HuH-7 (cell line): ENCODE data around the gene PLA2G4F.
A peak's percentile ranks its signal among the peaks of the same experiment; 100 is the strongest.

Experiments
- DNase-seq: peaks from one replicate; pipeline ENCODE4 v3.0.0; 2011; ENCODE audit warnings: low spot score

The PLA2G4F gene

GRCh38 chr15:42147431-42147735 is 9.1 kb downstream of the PLA2G4F start:
- DNase-seq = no peak

- DNase-seq = no peak
These were observed 9.6 kb downstream of the PLA2G4F start for GRCh38 chr15:42146551-42147430.

GRCh38 chr15:42145546-42146455 is 10.6 kb downstream of the PLA2G4F start:
- DNase-seq = no peak

- no peak for DNase-seq
These were observed 11.5 kb downstream of the PLA2G4F start for GRCh38 chr15:42144841-42145375.

GRCh38 chr15:42143866-42144625 is 12.4 kb downstream of the PLA2G4F start:
- DNase-seq = no peak

GRCh38 chr15:42143356-42143755 is 13.1 kb downstream of the PLA2G4F start:
- no peak for DNase-seq

- DNase-seq = no peak
These were observed 14.4 kb downstream of the PLA2G4F start for GRCh38 chr15:42141795-42142667.

- no peak for DNase-seq
These were observed 15.2 kb downstream of the PLA2G4F start for GRCh38 chr15:42141246-42141645.

GRCh38 chr15:42140383-42141070 is 15.9 kb downstream of the PLA2G4F start:
- DNase-seq = no peak

GRCh38 chr15:42139596-42139995 is 16.8 kb downstream of the PLA2G4F start:
- no peak for DNase-seq

GRCh38 chr15:42138968-42139386 is 17.5 kb downstream of the PLA2G4F start:
- no peak for DNase-seq

GRCh38 chr15:42138411-42138810 is 18.0 kb downstream of the PLA2G4F start:
- no peak for DNase-seq

GRCh38 chr15:42137461-42138261 is 18.8 kb downstream of the PLA2G4F start:
- DNase-seq = no peak

- DNase-seq = no peak
These were observed 19.9 kb downstream of the PLA2G4F start for GRCh38 chr15:42136513-42136912.

- DNase-seq = no peak
These were observed 21.1 kb downstream of the PLA2G4F start for GRCh38 chr15:42135351-42135750.

- DNase-seq = no peak
These were observed 21.7 kb downstream of the PLA2G4F start for GRCh38 chr15:42134617-42135245.

- DNase-seq = peak; percentile 42
These were observed 22.4 kb downstream of the PLA2G4F start for GRCh38 chr15:42133886-42134502.

- DNase-seq = no peak
These were observed 23.1 kb downstream of the PLA2G4F start for GRCh38 chr15:42133356-42133755.
